HCT116 (cell line): ENCODE results near the gene GAB4.
A peak's percentile ranks its signal among the peaks of the same experiment; 100 is the strongest.

Experiments used
- CTCF ChIP-seq, 3 experiments: fragments of 200-600 bp in 1 of 3; sonication (generic) in 1 of 3; IDR thresholded peaks in 2 of 3; conservative IDR thresholded peaks in 1 of 3; 2 replicates each; pipeline ENCODE4 v1.5.1; 2012 to 2017; ENCODE audit warnings: low read depth in 2 of 3, low read length in 2 of 3, antibody characterized with exemption in 1 of 3, borderline replicate concordance in 1 of 3, control low read depth in 1 of 3, mild to moderate bottlenecking in 1 of 3, mixed read lengths in 1 of 3, mixed run types in 1 of 3, moderate library complexity in 1 of 3; ENCODE audit not compliant: insufficient read depth in 1 of 3
- ELF1 ChIP-seq: IDR thresholded peaks from 2 replicates; pipeline ENCODE4 v1.6.1; 2012; ENCODE audit warnings: low read depth, borderline replicate concordance
- EZH2 ChIP-seq: fragments of 200-600 bp; sonication (generic); IDR thresholded peaks from 2 replicates; pipeline ENCODE4 v1.6.1; 2017; ENCODE audit warnings: antibody characterized with exemption, mixed run types
- JUND ChIP-seq: IDR thresholded peaks from 2 replicates; pipeline ENCODE4 v1.6.1; 2012
- POLR2A ChIP-seq: IDR thresholded peaks from 2 replicates; pipeline ENCODE4 v1.7.0; 2011; ENCODE audit warnings: borderline replicate concordance; ENCODE audit not compliant: insufficient read depth, insufficient read length; ENCODE audit errors: extremely low read depth
- POLR2AphosphoS5 ChIP-seq: IDR thresholded peaks from 2 replicates; pipeline ENCODE4 v1.6.1; 2011; ENCODE audit warnings: mild to moderate bottlenecking, low read depth, low read length, moderate library complexity
- RAD21 ChIP-seq: IDR thresholded peaks from 2 replicates; pipeline ENCODE4 v1.6.1; 2012; ENCODE audit warnings: low read depth, mild to moderate bottlenecking
- SIN3A ChIP-seq: IDR thresholded peaks from 2 replicates; pipeline ENCODE4 v1.6.1; 2012; ENCODE audit warnings: low read depth
- TCF7L2 ChIP-seq: IDR thresholded peaks from 2 replicates; pipeline ENCODE4 v1.7.0; 2011; ENCODE audit warnings: borderline replicate concordance, inconsistent platforms; ENCODE audit not compliant: insufficient read depth, insufficient read length; ENCODE audit errors: extremely low read depth
- ZFX ChIP-seq: fragments of 450-650 bp; IDR thresholded peaks from 2 replicates; pipeline ENCODE4 v1.6.1; 2017

- peak in 2 of 3 experiments; percentile 28 to 33; a peak in 3 of 6 replicates for TF ChIP-seq CTCF (IDR thresholded peaks at IDR 0.05 in 2 of 3, conservative IDR thresholded peaks at IDR 0.05 in 1 of 3; ENCODE audit: borderline replicate concordance in 1 of 3, insufficient read depth in 1 of 3, low read depth in 2 of 3, low read length in 2 of 3)
- TF ChIP-seq SIN3A, result no peak
- no peak for TF ChIP-seq RAD21
- no peak for TF ChIP-seq POLR2A
- TF ChIP-seq TCF7L2, result no peak
- no peak for TF ChIP-seq ELF1
- no peak for TF ChIP-seq POLR2AphosphoS5
- TF ChIP-seq JUND, result no peak
- no peak for TF ChIP-seq ZFX
- no peak for TF ChIP-seq EZH2
These were observed 1.7 kb upstream of the GAB4 start for GRCh38 chr22:17009640-17010291.
